ENCODE results near the gene SUMF1.

Gene SUMF1

GRCh38 chr3:4466741-4467521 is at the start of gene SUMF1:
TSS of gene SUMF1 (minus strand) at chr3:4467269. CDS start at chr3:4467245, 24 bp downstream.
- DNase-seq, result peak; percentile 55 to 76

GRCh38 chr3:4515916-4516579 is 49.0 kb upstream of the SUMF1 start:
- DNase-seq, result no peak

GRCh38 chr3:4514916-4515315 is 47.8 kb upstream of the SUMF1 start:
- DNase-seq, result no peak

- no peak for DNase-seq
These were observed 47.3 kb upstream of the SUMF1 start for GRCh38 chr3:4514321-4514720.

- no peak for DNase-seq
These were observed 46.0 kb upstream of the SUMF1 start for GRCh38 chr3:4512895-4513616.

- DNase-seq, result no peak
These were observed 44.6 kb upstream of the SUMF1 start for GRCh38 chr3:4511491-4512262.

- DNase-seq, result no peak
These were observed 43.1 kb upstream of the SUMF1 start for GRCh38 chr3:4509983-4510755.

- no peak for DNase-seq
These were observed 42.0 kb upstream of the SUMF1 start for GRCh38 chr3:4509043-4509442.

GRCh38 chr3:4508048-4508981 is 41.2 kb upstream of the SUMF1 start:
- no peak for DNase-seq

GRCh38 chr3:4507024-4507596 is 40.0 kb upstream of the SUMF1 start:
- no peak for DNase-seq

- no peak for DNase-seq
These were observed 39.5 kb upstream of the SUMF1 start for GRCh38 chr3:4506559-4507023.

GRCh38 chr3:4505688-4506558 is 38.9 kb upstream of the SUMF1 start:
- DNase-seq, result no peak

- peak; percentile 37 to 70 for DNase-seq
These were observed 37.5 kb upstream of the SUMF1 start for GRCh38 chr3:4504340-4505261.

GRCh38 chr3:4503050-4503449 is 36.0 kb upstream of the SUMF1 start:
- DNase-seq, result peak in 1 of 2 donors; percentile 37

GRCh38 chr3:4501927-4502326 is 34.9 kb upstream of the SUMF1 start:
- no peak for DNase-seq

- DNase-seq, result no peak
These were observed 34.4 kb upstream of the SUMF1 start for GRCh38 chr3:4501437-4501836.

- DNase-seq, result no peak
These were observed 31.4 kb upstream of the SUMF1 start for GRCh38 chr3:4498446-4498845.

GRCh38 chr3:4497843-4498324 is 30.8 kb upstream of the SUMF1 start:
- no peak for DNase-seq
